Thymus (tissue), 11 donors: Measurements from ENCODE around the gene CNPY1. TPM values are rescaled to one million over a fixed set of nuclear protein-coding genes. Genes with fewer than 3 reads are reported as not detected.

Experiments
- DNase-seq, 9 donors: peaks; one replicate each; pipeline ENCODE4 v3.0.0-alpha.2; 2013; ENCODE audit warnings: low spot score in 9 of 9, low read depth in 6 of 9, missing footprints in 1 of 9
- H3K27ac ChIP-seq, 2 donors: one replicate each; pipeline ENCODE4 v1.5.1; 2013; ENCODE audit warnings: control low read depth in 1 of 2, low read depth in 1 of 2, low read length in 1 of 2, mild to moderate bottlenecking in 1 of 2, moderate library complexity in 1 of 2
- H3K27me3 ChIP-seq, 2 donors: one replicate each; pipeline ENCODE4 v1.5.1; 2013; ENCODE audit warnings: low read length in 1 of 2; ENCODE audit not compliant: control insufficient read depth in 2 of 2, insufficient read depth in 1 of 2
- H3K36me3 ChIP-seq, 2 donors: one replicate each; pipeline ENCODE4 v1.5.1; 2013; ENCODE audit warnings: low read length in 1 of 2, mild to moderate bottlenecking in 1 of 2, moderate library complexity in 1 of 2; ENCODE audit not compliant: control insufficient read depth in 2 of 2, insufficient read depth in 2 of 2
- H3K4me1 ChIP-seq, 2 donors: one replicate each; pipeline ENCODE4 v1.5.1; 2013; ENCODE audit warnings: low read length in 2 of 2; ENCODE audit not compliant: control insufficient read depth in 2 of 2, insufficient read depth in 2 of 2
- H3K4me3 ChIP-seq, 2 donors: one replicate each; pipeline ENCODE4 v1.5.1; 2013; ENCODE audit warnings: low read length in 2 of 2, control low read depth in 1 of 2, mild to moderate bottlenecking in 1 of 2
- H3K9me3 ChIP-seq, 2 donors: one replicate each; pipeline ENCODE4 v1.5.1; 2013; ENCODE audit warnings: low read length in 1 of 2, mild to moderate bottlenecking in 1 of 2; ENCODE audit not compliant: control insufficient read depth in 2 of 2, insufficient read depth in 1 of 2
- WGBS: extraction: QIAGEN DNeasy Blood & Tissue Kit; methylation state at CpG from one replicate; pipeline ENCODE4 v1.1.7; 2013; 5-methylcytosine and 5-hydroxymethylcytosine counted together
- polyA plus RNA-seq: library from polyadenylated mRNA; stranded (reverse); fragments of 200-250 nt; gene quantifications from one replicate; pipeline ENCODE4 v1.2.3, GENCODE V29; 2013
- total RNA-seq: library from RNA; stranded (reverse); fragments of 120-200 nt; gene quantifications from one replicate; pipeline ENCODE4 v1.2.4, GENCODE V29; 2013
- donor health status: healthy.

The CNPY1 gene
- total and polyA plus RNA-seq, 2 donors = 0.05 TPM; not detected in 1

DNA sequence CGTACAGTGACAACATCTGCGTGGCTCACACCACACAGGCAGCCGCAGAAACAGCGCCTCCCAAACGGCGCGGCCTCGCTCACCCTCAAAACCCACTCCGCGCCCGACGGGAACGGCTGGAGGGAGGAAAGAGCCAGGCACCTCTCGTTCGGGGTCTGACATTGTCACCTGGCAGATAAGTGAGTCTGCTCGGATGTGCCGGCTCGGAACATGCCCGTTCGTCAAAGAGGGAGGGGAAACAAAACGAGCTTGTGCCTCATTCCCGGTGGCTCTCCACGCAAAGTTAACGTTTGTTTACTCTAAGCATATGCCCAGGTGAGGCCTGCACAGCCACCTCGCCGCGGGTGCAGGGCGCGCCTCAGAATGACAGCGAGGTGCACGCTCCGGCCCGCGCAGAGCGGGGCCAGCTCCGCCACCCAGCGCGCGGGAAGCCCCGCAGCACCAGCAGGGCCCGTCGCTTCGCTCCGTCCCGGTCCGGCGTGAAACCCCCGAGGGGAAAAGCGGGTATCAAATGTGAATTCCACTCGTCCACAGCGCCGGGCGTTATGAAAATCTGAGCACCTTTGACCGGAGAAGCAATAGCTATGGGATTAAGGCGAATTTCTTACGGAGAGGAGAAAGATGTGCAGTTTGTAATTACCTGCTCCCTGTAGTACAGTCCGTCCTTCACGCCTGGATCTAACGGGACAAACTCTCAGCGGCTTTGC is 13.1 kb downstream of the CNPY1 start:
- Histone ChIP-seq H3K4me3 (peak overlapping the region in 1 of 2 donors; percentile 32), H3K9me3 (peaks cover 0 to 4% of the 10 kb centered on the region in 2 donors), H3K4me1 (peaks cover 7 to 14% of the 10 kb centered on the region in 2 donors), H3K27ac (no peak overlapping the region), H3K36me3 (no peaks in the 10 kb centered on the region), H3K27me3 (peaks cover 47 to 94% of the 10 kb centered on the region in 2 donors)
- WGBS = 2% methylated on average over 60 of the region's 60 CpGs
- DNase-seq = peak in 4 of 9 donors; percentile 15 to 49 (median 20)

- Histone ChIP-seq H3K27ac (no peak overlapping the region), H3K27me3 (peaks cover 48 to 95% of the 10 kb centered on the region in 2 donors), H3K4me3 (peak overlapping the region in 1 of 2 donors; percentile 32), H3K4me1 (peaks cover 7 to 14% of the 10 kb centered on the region in 2 donors), H3K9me3 (peaks cover 0 to 4% of the 10 kb centered on the region in 2 donors), H3K36me3 (no peaks in the 10 kb centered on the region)
- WGBS = 26% methylated on average over 14 of the region's 14 CpGs
- no peak for DNase-seq
Observed at GRCh38 chr7:155532792-155533119, 13.6 kb downstream of the CNPY1 start.

- WGBS = 31% methylated on average over 9 of the region's 9 CpGs
- Histone ChIP-seq H3K9me3 (peaks cover 0 to 4% of the 10 kb centered on the region in 2 donors), H3K27ac (no peak overlapping the region), H3K4me1 (peaks cover 7 to 14% of the 10 kb centered on the region in 2 donors), H3K4me3 (no peak overlapping the region), H3K36me3 (no peaks in the 10 kb centered on the region), H3K27me3 (peaks cover 50 to 96% of the 10 kb centered on the region in 2 donors)
- no peak for DNase-seq
Observed at GRCh38 chr7:155531681-155532080, 14.7 kb downstream of the CNPY1 start.

- peaks cover 46 to 93% of the 10 kb centered on the region in 2 donors for H3K27me3 ChIP-seq
- no peak overlapping the region for H3K27ac ChIP-seq
- H3K36me3 ChIP-seq = no peaks in the 10 kb centered on the region
- H3K4me3 ChIP-seq = no peak overlapping the region
- H3K9me3 ChIP-seq = peaks cover 0 to 4% of the 10 kb centered on the region in 2 donors
- WGBS = 75% methylated on average over 6 of the region's 6 CpGs
- H3K4me1 ChIP-seq = peaks cover 7 to 14% of the 10 kb centered on the region in 2 donors
- DNase-seq = no peak
Observed at GRCh38 chr7:155530601-155531000, 15.8 kb downstream of the CNPY1 start.

DNA sequence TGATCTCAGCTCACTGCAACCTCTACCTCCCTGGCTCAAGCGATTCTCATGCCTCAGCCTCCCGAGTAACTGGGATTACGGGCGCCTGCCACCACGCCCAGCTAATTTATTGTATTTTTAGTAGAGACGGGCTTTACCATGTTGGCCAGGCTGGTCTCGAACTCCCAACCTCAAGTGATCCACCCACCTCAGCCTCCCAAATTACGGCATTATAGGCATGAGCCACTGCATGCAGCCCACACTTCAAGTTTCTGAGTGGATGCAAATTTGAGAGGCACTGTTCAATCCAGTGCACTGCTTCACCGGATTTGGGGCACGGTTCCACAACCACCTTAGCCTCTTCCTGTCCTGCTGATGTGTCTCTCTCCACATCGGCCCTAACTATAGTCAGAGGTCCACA is 16.5 kb downstream of the CNPY1 start:
- DNase-seq = no peak
- peaks cover 44 to 88% of the 10 kb centered on the region in 2 donors for H3K27me3 ChIP-seq

DNA sequence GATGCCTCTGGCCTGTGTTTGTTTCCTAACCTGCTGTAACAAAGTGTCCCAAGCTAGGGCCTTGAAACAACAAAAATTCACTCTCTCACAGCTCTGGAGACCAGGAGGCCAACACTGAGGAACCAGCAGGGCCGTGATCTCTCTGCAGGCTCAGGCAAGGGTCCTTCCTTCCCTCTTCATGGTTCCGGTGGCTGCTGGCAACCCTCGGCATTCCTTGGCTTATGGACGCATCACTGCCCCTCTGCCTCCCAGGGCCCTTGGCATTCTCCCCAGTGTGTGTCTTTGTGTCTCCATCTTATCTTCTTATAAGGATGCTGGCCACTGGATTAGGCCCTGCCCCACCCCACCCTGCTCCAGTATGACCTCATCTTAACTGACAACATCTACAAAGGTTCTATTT is 17.0 kb downstream of the CNPY1 start:
- no peaks in the 10 kb centered on the region for H3K36me3 ChIP-seq
- 92% methylated on average over 4 of the region's 4 CpGs for WGBS
- peaks cover 0 to 4% of the 10 kb centered on the region in 2 donors for H3K9me3 ChIP-seq
- no peak overlapping the region for H3K4me3 ChIP-seq
- H3K4me1 ChIP-seq = peaks cover 7 to 14% of the 10 kb centered on the region in 2 donors
- no peak for DNase-seq
- H3K27ac ChIP-seq = no peak overlapping the region
- peaks cover 39 to 84% of the 10 kb centered on the region in 2 donors for H3K27me3 ChIP-seq

More for the DNA sequence above, 16.5 kb downstream of the CNPY1 start:
- peaks cover 0 to 4% of the 10 kb centered on the region in 2 donors for H3K9me3 ChIP-seq
- no peak overlapping the region for H3K4me3 ChIP-seq
- WGBS = 95% methylated on average over 11 of the region's 11 CpGs
- no peaks in the 10 kb centered on the region for H3K36me3 ChIP-seq
- no peak overlapping the region for H3K27ac ChIP-seq
- H3K4me1 ChIP-seq = peaks cover 7 to 14% of the 10 kb centered on the region in 2 donors

DNA sequence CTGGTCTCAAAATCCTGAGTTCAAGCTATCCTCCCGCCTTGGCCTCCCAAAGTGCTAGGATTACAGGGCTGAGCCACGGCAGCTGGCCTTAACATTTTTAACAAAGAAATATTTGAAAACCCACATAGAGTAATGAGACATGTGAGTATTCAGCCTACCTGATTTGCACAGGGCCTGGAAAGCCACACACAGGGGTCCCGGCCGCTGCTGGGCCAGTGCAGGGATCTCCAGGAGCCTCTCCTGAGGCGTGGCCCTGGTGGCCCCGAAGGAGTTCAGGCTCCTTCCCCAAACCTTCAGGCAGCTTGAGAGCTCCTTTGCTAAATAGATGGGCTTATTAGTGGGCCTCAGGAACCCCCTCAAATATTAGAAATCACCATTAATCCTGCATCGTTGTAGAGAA is 18.7 kb downstream of the CNPY1 start:
- Histone ChIP-seq H3K36me3 (no peaks in the 10 kb centered on the region), H3K4me3 (no peak overlapping the region), H3K27me3 (peaks cover 31 to 77% of the 10 kb centered on the region in 2 donors), H3K9me3 (peaks cover 0 to 4% of the 10 kb centered on the region in 2 donors), H3K27ac (no peak overlapping the region), H3K4me1 (peaks cover 1 to 2% of the 10 kb centered on the region in 2 donors)
- no peak for DNase-seq
- 95% methylated on average over 7 of the region's 7 CpGs for WGBS

GRCh38 chr7:155526225-155526624 is 20.1 kb downstream of the CNPY1 start:
- H3K9me3 ChIP-seq = peaks cover 0 to 3% of the 10 kb centered on the region in 2 donors
- no peaks in the 10 kb centered on the region for H3K4me1 ChIP-seq
- H3K4me3 ChIP-seq = no peak overlapping the region
- peaks cover 19 to 77% of the 10 kb centered on the region in 2 donors for H3K27me3 ChIP-seq
- DNase-seq = no peak
- H3K27ac ChIP-seq = no peak overlapping the region
- H3K36me3 ChIP-seq = no peaks in the 10 kb centered on the region
- WGBS = 84% methylated on average over 13 of the region's 13 CpGs

- no peak for DNase-seq
- Histone ChIP-seq H3K27me3 (peaks cover 7 to 69% of the 10 kb centered on the region in 2 donors), H3K4me1 (no peaks in the 10 kb centered on the region), H3K9me3 (peaks cover 0 to 3% of the 10 kb centered on the region in 2 donors), H3K36me3 (no peaks in the 10 kb centered on the region), H3K4me3 (no peak overlapping the region), H3K27ac (no peak overlapping the region)
- WGBS = 85% methylated on average over 11 of the region's 11 CpGs
Observed at GRCh38 chr7:155524018-155524556, 22.3 kb downstream of the CNPY1 start.
